IPS DF 19.7 (cell line): Measurements from ENCODE around the gene KLK12.
"Not testable (repeated sequence)": the region's sequence is repeated elsewhere in the genome, so short reads cannot be mapped to it uniquely, and the experiment has no call there.

Experiments used
- DNase-seq: peaks from one replicate; pipeline ENCODE4 v3.0.0-alpha.2; 2013; ENCODE audit warnings: low read depth, low spot score

Gene KLK12

DNA sequence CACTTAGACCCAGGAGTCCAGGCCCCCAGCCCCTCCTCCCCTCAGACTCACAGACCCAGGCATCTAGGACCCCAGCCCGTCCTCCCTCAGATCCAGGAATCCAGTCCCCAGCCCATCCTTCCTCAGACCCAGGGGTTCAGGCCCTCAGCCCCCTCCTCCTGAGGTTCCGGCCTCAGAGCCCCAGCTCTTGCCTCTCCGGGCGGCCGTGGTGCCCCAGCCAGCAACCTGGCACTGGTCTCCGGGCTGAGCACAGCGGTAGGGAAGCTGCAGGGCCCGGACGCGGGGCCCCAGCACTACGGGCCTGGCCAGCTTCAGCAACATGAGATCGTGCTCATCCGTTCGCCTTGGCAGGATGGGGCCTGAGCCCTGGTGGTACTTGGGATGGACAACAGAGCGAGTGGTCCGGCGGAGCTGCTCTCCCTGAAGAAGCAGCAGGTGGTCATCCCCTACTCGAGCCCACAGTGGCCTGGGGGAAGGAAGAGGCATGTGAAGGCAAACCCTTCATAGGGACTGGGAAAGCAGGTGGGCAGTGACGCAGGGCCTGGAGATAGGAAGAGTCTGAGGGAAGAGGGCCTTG lies 19.0 kb downstream of the KLK12 start:
- DNase-seq = no peak

DNA sequence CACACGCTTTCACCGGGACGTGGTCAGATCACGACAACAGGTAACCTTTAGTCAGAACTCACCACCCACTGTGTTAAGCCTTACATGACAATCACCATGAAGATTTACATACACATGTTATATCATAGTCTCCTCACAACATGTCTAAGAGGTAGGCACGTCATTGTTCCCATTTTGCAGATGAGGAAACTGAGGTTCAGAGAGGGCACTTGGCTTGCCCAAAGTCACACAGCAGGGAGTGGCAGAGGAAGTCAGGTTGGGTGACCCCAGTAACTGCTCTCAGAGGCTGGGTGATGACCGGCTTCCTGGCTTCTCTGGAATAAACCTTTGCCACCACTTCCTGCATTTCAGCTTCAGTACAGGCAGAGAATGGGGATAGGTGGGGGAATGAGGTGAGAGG lies 20.6 kb downstream of the KLK12 start:
- no peak for DNase-seq

GRCh38 chr19:51012661-51013190 lies 22.1 kb downstream of the KLK12 start:
- DNase-seq = no peak

- no peak for DNase-seq
Measured at GRCh38 chr19:51010066-51010795, 24.6 kb downstream of the KLK12 start.

DNA sequence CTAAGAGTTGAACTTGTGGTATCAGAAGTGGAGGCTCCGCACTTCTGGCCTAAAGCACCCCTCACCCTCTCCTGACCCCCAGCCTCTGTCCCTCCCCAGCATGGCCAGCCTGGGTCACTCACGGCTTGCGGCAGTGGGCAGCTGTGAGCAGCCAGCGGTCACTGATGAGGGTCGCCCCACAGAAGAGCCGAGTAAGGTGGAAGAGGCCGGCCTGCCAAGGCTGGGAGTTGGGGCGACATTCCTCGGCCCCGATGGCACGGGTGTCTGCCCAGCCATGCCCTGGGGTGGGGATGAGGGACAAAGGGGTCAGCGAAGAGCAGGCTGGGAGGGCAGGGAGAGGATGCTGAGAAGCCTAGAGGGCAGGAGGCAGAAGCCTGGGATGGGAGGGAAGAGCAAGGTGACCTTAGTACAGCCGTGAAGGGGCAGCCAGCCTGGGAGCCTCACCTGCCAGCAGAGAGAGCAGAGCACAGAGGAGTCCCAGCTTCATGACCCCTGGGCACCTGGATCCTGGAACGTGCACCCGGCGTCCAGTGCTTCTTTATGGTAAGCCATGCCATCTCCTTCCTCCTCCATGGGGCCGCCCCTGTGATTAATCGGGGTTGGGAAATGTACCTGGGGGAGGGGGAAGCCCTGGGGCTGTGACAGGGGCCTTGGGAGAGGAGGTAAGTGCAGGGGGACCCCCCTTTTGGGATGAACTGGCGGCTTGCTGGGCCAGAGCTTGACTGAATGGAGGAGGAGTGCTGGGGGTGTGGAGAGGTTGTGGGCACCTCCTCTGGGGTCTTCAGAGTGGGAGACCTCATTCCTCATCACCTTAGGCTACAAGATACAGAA lies 25.5 kb downstream of the KLK12 start:
- no peak for DNase-seq

DNA sequence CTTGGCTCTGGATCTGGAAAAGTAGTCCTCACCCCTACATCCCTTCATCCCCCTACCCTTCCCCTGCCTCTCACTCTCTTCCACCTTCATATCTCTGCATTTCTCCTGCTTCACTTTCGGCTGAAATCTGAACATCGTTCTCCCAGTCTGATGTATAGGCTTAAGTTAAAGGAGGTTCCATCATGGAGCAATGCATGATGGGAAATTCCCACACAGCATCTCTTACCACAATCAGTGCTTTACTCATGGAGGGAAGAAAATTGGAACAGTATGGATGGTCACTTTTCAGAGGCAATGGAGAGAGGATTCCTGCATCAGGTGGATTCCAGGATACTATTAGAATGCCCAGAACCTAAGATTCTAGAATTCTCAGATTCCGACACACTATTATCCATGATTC lies 27.3 kb downstream of the KLK12 start:
- no peak for DNase-seq

- DNase-seq = no peak
Measured at GRCh38 chr19:51006406-51006805, 28.4 kb downstream of the KLK12 start.

GRCh38 chr19:51005248-51005647 lies 29.6 kb downstream of the KLK12 start:
- no peak for DNase-seq

- no peak for DNase-seq
Measured at GRCh38 chr19:51003316-51003715, 31.5 kb downstream of the KLK12 start.

DNA sequence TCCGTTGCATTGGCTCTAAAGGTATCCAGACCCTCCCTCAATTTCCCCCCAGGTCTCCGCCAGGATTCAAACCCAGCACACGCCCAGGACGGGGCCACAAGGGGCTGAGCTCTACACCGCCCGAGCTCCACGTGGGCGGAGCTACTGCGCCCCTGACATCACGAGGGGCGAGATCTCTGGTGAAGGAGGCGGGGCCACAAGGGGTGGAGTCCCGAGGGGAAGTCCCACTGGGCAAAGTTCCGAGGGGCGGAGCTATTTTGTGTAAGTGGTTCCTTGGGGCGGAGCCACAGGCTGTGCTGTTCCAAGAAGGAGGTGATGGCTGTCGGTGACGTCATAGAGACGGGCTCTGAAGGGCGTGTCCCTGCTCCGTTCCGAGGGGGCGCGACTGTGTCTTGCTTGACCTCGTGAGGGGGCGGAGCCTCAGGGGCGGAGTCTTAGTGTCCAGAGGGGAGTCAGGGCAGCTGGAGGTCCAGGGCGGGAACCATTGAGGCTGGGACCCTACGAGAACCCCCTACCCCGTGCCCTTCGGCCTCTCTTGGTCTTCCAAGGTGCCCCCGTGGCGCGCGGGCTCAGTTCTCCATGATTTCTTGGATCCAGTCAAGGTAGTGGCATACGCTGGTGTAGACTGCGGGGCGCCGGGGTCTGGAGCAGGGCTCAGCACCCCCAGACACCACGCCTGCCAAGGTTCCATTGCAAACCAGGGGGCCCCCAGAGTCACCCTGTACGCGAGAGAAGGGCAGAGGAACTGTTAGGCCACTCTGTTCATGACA lies 32.1 kb downstream of the KLK12 start:
- peak; percentile 81 for DNase-seq

DNA sequence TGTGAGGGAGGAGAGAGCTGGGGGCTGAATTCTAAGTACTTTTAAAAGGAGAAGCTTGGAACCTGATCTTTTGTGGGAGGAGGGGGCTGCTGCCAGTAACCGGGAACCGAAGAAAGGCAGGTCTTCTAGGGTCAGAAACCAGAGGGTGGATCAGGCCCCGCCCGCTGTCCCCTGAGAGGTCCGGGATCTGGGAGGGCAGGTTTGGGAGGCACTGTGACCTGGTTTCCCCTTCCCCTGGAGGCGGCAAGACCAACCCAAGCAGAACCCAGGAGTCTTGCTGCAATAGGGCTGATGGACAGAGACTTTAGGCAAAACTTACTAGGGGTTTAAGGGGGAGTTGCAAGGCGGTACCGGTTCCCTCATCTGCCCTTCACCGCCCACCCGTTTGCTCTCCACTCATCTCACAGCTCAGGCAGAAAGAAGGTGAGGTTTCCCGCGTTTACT lies 32.7 kb downstream of the KLK12 start:
- no peak for DNase-seq

DNA sequence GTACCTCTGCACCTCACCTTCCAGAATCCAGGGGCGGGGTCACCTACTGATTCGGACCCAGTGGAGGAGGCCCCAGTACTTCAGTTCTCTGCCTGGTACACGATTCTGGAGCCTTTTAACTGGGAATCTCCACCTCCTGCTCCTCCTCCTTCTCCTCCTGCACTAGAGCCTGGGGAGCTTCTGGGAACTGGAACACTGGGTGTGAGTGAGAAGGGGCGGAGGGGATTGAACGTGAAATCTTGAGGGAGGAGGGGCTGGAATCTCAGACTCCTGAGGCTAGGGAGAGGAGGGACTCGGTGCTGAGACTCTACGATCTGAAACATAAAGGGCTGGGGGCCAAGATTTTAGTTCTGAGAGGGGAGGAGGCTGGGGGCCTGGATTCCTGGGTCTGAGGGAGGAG lies 33.3 kb downstream of the KLK12 start, which contains the start of gene KLK8:
Gene KLK8, minus strand, starts transcription at position 90 of the 400 bp plus-strand sequence. CDS start 437 bp downstream, outside the sequence.
- no peak for DNase-seq

DNA sequence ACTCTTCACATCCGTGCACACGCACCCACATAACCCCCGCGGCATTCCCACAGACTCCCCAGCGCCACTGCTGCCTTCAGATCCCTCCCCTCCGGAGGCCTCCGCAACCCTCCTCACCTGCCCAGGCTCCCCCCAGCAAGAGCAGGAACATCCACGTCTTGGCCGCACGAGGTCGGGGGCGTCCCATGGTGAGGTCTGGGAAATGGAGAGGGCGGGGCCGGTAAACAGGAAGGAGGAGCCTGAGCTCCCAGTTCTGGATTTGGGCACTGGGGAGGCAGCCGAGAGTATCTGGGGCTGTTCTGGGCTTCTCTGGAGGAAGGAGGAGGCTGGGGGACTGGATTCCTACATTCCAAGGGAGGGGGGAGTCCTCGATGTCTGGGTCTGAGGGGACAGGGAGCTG lies 33.8 kb downstream of the KLK12 start:
- no peak for DNase-seq

DNA sequence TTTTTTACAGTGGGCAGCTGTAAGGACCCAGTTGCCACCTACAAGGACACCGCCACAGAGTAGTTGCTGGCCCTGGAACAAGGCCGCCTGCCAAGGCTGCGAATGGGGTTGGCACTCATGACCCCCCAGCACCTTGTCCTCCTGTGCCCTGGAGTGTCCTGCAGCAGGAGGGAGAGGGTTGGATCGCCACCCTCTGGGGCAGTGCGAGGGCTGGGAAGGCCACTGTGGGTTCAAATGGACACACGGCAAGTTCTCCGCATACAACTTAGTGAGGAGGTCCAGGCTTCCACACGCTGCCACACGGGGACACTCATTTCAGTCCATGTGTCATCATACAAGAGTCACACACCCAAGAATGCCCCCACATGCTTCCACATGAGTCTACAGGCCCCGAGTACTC lies 34.4 kb downstream of the KLK12 start:
- no peak for DNase-seq

- no peak for DNase-seq
Measured at GRCh38 chr19:50998686-50999085, 36.1 kb downstream of the KLK12 start.

DNA sequence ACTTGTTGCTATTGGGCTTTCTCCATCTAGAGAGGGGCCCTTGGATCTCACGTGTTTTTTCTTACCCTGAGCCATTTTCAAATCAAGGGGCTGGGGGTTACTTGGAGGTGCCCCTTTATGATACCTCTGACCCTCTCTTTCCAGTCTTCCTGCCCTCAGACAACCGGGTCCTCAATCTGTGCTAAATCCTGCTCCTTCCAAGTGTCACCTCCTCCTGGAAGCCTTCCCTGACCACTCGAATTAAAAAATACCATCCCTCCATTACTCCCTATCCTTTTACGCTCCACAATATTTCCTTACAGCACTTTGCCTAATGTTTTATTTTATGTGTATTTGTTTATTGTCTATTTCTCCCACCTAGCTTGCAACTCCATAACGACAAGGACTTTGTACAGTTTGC lies 36.7 kb downstream of the KLK12 start:
- DNase-seq = no peak

DNA sequence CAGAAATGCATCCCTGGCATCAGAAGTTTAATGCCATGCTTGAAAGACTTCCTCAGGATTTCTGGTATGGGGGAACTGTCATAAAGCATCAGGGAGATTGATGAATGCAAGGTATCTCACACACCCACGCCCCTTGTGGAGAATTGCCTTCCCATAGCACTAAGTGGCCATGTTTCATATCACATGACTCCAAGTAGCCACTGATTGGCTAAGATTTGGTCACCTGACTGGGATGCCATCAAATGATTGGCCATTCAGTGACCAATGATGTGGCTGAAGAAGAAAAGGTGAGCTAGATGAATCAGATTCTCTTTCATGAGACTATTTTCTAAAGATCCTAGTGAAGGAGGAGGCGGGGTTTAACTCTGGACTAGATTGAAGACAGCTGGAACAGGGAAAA lies 40.7 kb downstream of the KLK12 start:
- DNase-seq = no peak

- no peak for DNase-seq
Measured at GRCh38 chr19:50992666-50993035, 42.2 kb downstream of the KLK12 start.

DNA sequence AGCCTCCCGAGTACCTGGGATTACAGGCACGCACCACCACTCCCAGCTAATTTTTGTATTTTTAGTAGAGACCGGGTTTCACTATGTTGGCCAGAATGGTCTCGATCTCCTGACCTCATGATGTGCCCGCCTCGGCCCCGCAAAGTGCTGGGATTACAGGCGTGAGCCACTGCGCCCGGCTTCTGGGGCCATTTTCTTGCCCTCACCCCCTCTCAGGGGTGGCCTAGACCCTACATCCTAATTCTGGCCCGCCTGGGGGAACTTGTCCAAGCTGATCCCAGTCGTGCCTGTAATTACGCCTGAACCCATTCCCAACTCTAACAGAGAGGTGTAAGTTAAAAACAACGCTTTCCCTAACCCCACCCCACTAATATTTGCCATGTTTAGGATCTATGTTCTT lies 50.4 kb downstream of the KLK12 start:
- DNase-seq = not testable (repeated sequence)

DNA sequence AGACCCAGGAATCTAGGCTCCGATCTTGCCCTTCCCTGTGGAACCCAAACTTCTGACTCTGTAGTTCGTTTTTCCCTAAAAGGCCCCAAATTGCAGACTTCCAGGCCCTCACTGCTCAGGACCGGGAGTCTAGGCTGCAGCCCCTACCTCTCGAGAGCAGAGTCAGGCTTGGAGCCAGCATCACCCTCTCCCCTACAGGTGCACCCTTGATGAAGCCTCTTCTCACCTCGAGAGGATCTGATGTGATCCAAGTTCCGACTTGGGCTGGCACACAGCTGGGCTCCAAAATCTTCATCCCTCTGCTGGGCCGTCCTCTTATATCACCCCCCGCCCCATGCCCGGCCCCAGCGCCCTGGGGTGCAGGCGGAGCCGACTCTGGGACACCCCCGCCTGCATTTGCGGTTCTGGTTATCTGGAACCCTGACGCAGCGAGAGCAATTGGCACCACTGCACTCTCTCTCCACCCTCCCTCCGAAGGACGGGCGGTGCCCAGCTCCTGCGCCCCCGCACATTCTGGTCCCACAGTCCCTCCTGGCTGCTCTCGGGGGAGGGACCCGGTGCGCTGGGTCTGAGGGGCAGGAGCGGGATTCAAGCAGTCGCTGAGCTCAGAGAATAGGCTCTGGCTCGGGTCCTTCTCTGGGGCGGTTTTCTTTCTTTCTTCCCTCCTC lies 51.0 kb downstream of the KLK12 start, which contains the start of gene KLK7:
Gene KLK7, minus strand, starts transcription at position 293 of the 668 bp plus-strand sequence. CDS start 1,518 bp downstream, outside the sequence.
- DNase-seq = no peak

- no peak for DNase-seq
Measured at GRCh38 chr19:50982186-50982585, 52.6 kb downstream of the KLK12 start.
